ENCODE results near the gene RBM33.

Gene RBM33

GRCh38 chr7:155750255-155751125, 106.0 kb downstream of the RBM33 start:
- no peak for DNase-seq (ENCODE audit: low spot score)

GRCh38 chr7:155751409-155751808, 106.9 kb downstream of the RBM33 start:
- no peak for DNase-seq (ENCODE audit: low spot score)

GRCh38 chr7:155752756-155753445, 108.4 kb downstream of the RBM33 start:
- no peak for DNase-seq (ENCODE audit: low spot score)

- no peak for DNase-seq (ENCODE audit: low spot score)
These were observed 109.0 kb downstream of the RBM33 start for GRCh38 chr7:155753446-155753965.

GRCh38 chr7:155754165-155754564, 109.7 kb downstream of the RBM33 start:
- DNase-seq (ENCODE audit: low spot score), result no peak

GRCh38 chr7:155755026-155755425, 110.6 kb downstream of the RBM33 start:
- DNase-seq (ENCODE audit: low spot score), result no peak

GRCh38 chr7:155756322-155756721, 111.9 kb downstream of the RBM33 start:
- no peak for DNase-seq (ENCODE audit: low spot score)

- no peak for DNase-seq (ENCODE audit: low spot score)
These were observed 113.9 kb downstream of the RBM33 start for GRCh38 chr7:155758348-155758747.

- no peak for DNase-seq (ENCODE audit: low spot score)
These were observed 115.4 kb downstream of the RBM33 start for GRCh38 chr7:155759740-155760430.

GRCh38 chr7:155761162-155761561, 116.7 kb downstream of the RBM33 start:
- DNase-seq (ENCODE audit: low spot score), result no peak

- no peak for DNase-seq (ENCODE audit: low spot score)
These were observed 117.6 kb downstream of the RBM33 start for GRCh38 chr7:155762036-155762435.

- no peak for DNase-seq (ENCODE audit: low spot score)
These were observed 118.2 kb downstream of the RBM33 start for GRCh38 chr7:155762655-155763054.

- no peak for DNase-seq (ENCODE audit: low spot score)
These were observed 118.7 kb downstream of the RBM33 start for GRCh38 chr7:155763122-155763521.

GRCh38 chr7:155763691-155764437, 119.4 kb downstream of the RBM33 start:
- no peak for DNase-seq (ENCODE audit: low spot score)

GRCh38 chr7:155764438-155764793, 120.0 kb downstream of the RBM33 start:
- DNase-seq (ENCODE audit: low spot score), result no peak

GRCh38 chr7:155765458-155765857, 121.0 kb downstream of the RBM33 start:
- DNase-seq (ENCODE audit: low spot score), result no peak

GRCh38 chr7:155766386-155766785, 121.9 kb downstream of the RBM33 start:
- DNase-seq (ENCODE audit: low spot score), result no peak

- no peak for DNase-seq (ENCODE audit: low spot score)
These were observed 122.8 kb downstream of the RBM33 start for GRCh38 chr7:155766966-155767916.

- DNase-seq (ENCODE audit: low spot score), result no peak
These were observed 125.2 kb downstream of the RBM33 start for GRCh38 chr7:155769701-155770100.

- DNase-seq (ENCODE audit: low spot score), result no peak
These were observed 125.8 kb downstream of the RBM33 start for GRCh38 chr7:155770241-155770640.

GRCh38 chr7:155773531-155773930, 129.1 kb downstream of the RBM33 start:
- DNase-seq (ENCODE audit: low spot score), result no peak

Measured in ecto neural progenitor cell (in vitro differentiated cells).